Subcutaneous adipose tissue (tissue), 4 donors: Measurements from ENCODE around the gene TM4SF4. TPM values are rescaled to one million over a fixed set of nuclear protein-coding genes. Genes with fewer than 3 reads are reported as not detected.

Experiments
- CTCF ChIP-seq: fragments of 450-650 bp; IDR thresholded peaks from one replicate; pipeline ENCODE4 v1.5.1; 2016; ENCODE audit warnings: low read depth, mild to moderate bottlenecking, control low read depth, antibody characterized with exemption, moderate library complexity
- total RNA-seq, 4 donors: library from RNA; depleted of rRNA; stranded (reverse); fragments of >200 nt; gene quantifications; one replicate each; pipeline ENCODE4 v1.1.0, GENCODE V29; 2016

The TM4SF4 gene
- total RNA-seq, 4 donors from 2014 or later: not detected

- TF ChIP-seq CTCF: no peak
Measured at GRCh38 chr3:149532489-149533180, 58.1 kb downstream of the TM4SF4 start.

DNA sequence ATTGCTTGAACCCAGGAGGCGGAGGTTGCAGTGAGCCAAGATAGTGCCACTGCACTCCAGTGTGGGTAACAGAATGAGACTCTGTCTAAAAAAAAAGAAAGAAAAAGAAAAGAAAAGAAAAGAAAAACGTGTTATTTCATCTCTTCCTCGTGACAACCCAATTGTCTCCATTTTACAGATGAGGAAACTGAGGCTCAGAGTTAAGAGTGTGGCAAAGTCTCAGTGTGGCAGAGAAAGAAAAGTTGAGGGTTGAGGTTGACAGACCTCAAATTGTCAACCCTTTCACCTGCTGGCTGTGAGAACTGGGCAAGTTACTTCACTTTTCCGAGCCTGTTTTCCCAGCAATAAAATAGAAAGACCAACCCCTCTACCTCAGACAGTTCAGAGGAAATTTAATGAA is 59.6 kb downstream of the TM4SF4 start:
- TF ChIP-seq CTCF: no peak

DNA sequence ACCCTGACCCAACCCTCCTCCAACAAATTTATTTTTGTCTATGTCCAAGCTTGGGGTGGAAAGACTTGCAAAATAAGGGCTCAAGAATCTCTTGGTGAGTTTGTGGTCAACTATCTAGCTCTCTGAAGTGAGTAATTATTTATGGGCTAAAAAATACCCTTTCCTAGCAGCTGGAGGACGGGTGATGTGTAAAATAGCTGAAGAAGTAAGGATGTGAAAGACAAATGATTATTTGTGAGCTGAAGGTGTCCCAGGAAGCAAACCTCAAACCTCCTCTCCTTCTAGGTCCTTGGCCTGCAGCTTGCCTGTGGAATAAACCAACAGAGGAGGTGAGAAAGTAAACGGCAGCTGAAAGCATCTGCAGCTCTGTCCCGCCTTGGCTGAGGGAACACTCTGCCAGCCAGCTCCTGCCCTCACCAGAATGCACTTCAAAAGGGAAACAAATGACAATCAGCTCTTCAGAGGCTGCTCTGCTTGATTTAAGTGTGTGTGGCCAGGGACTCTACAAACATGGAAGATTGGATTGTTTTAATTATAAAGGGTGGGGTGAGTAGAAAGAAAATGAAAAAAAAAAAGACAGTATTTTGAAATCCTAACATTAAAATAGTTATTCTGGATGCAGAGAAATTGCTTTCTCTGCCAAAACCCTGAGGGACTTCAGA is 60.3 kb downstream of the TM4SF4 start:
- TF ChIP-seq CTCF: no peak

DNA sequence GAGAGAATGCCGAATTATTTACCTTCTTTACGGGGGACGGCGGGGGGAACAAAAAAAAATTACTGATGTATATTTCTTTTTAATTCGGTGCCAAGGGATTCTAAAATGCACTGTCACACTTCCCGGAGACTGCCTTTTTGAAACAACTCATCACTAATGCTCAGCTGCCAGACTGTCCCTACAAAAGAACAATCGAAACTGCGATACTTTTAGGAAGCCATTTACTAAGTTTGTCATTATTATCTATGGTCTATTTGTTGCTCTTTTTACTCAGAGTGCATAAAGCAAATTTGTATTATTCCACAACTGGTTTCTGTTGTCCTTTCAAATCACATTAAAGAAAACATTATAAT is 60.8 kb downstream of the TM4SF4 start:
- no peak for TF ChIP-seq CTCF

DNA sequence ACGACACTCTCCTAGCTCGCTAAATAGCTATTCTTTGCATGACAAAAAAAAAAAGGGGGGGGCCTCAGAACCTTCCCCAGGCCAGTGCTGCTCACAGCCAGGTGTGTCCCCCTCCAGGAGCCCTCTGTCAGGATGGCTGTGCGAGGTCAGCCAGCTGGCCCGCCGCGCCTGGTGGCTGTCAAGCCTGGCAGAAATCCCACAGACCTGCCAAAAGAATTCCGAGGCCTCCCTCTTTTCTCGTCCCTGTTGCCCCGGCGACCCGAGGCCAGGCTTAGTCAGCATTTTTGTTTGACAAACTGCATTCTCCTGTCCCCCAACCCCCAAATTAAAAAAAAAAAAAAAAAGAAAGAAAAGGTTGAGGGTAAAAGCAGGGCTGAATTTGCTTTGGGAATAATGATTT is 61.9 kb downstream of the TM4SF4 start:
- TF ChIP-seq CTCF: no peak

DNA sequence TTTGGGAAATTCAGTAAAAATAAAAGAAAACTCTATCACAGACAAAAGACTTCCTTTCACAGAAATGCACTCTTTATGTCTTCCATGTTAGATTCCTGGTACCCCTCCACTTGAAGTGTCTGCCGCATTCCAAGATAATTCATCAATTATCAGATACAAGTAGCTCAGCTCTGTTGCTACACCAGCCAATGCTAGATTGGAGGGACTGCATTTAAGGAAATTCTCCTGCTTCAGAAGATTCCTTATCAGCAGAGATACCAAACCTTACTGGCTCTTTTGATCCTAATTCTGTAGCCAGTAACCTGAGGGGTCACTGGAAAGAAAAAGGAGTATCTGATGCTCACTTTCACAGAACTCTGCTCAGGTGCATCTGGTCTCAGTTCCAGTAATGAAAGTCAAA is 63.9 kb downstream of the TM4SF4 start:
- no peak for TF ChIP-seq CTCF

- no peak for TF ChIP-seq CTCF
Measured at GRCh38 chr3:149541091-149541491, 66.6 kb downstream of the TM4SF4 start.
